Gastrocnemius medialis (tissue), 4 donors: ENCODE data around the gene SMTNL1. TPM values are rescaled to one million over a fixed set of nuclear protein-coding genes. Genes with fewer than 3 reads are reported as not detected.
"Not testable (repeated sequence)": the region's sequence is repeated elsewhere in the genome, so short reads cannot be mapped to it uniquely, and the experiment has no call there.

ENCODE experiments used
- ATAC-seq, 2 donors: fragments of 150-250 bp; one replicate each; pipeline ENCODE4 v1.9.1; 2016
- DNase-seq, 2 donors: peaks; one replicate each; pipeline ENCODE4 v3.0.0-alpha.2; 2019
- H3K27ac ChIP-seq, 4 donors: fragments of 200-600 bp; sonication (generic); 1 replicate in 1 of 4; 2 replicates in 3 of 4; pipeline ENCODE4 v1.5.1; 2016 to 2018; ENCODE audit warnings: mild to moderate bottlenecking in 2 of 4, moderate library complexity in 1 of 4
- H3K27me3 ChIP-seq, 3 donors: fragments of 200-600 bp; sonication (generic) in 2 of 3; 1 replicate in 1 of 3; 2 replicates in 2 of 3; pipeline versions ENCODE4 v1.5.1 to v1.6.0; 2016 to 2019; ENCODE audit warnings: mild to moderate bottlenecking in 1 of 3, moderate library complexity in 1 of 3
- H3K36me3 ChIP-seq, 2 donors: fragments of 200-600 bp; sonication (generic) in 1 of 2; one replicate each; pipeline ENCODE4 v1.5.1; 2017 to 2018
- H3K4me1 ChIP-seq, 2 donors: fragments of 200-600 bp; sonication (generic) in 1 of 2; one replicate each; pipeline ENCODE4 v1.5.1; 2016 to 2017; ENCODE audit warnings: mild to moderate bottlenecking in 2 of 2
- H3K4me3 ChIP-seq, 4 donors: fragments of 200-600 bp; sonication (generic) in 3 of 4; 1 replicate in 1 of 4; 2 replicates in 3 of 4; pipeline ENCODE4 v1.5.1; 2016 to 2019; ENCODE audit warnings: mild to moderate bottlenecking in 2 of 4
- H3K9me3 ChIP-seq, 3 donors: fragments of 200-600 bp; sonication (generic) in 2 of 3; 1 replicate in 1 of 3; 2 replicates in 2 of 3; pipeline ENCODE4 v1.5.1; 2016 to 2019
- CTCF ChIP-seq, 5 experiments: fragments of 450-650 bp in 3 of 5; fragments of 200-600 bp in 2 of 5; sonication (generic) in 2 of 5; IDR thresholded peaks in 4 of 5; conservative IDR thresholded peaks in 1 of 5; 1 replicate in 4 of 5; 2 replicates in 1 of 5; pipeline ENCODE4 v1.5.1; 2016 to 2019; ENCODE audit warnings: antibody characterized with exemption in 5 of 5, mild to moderate bottlenecking in 3 of 5, moderate library complexity in 3 of 5
- POLR2A ChIP-seq, 2 donors: fragments of 450-650 bp; IDR thresholded peaks; one replicate each; pipeline ENCODE4 v1.6.1; 2017; ENCODE audit warnings: antibody characterized with exemption in 2 of 2, mild to moderate bottlenecking in 2 of 2, moderate library complexity in 2 of 2
- in situ Hi-C, 4 donors: fragments of 200-750 bp; cut with MboI; loops; one replicate each; pipeline versions ENCODE4 v1.15.0 to v1.8.0; 2017; ENCODE audit warnings: low sequenced_read_pairs in 4 of 4
- intact Hi-C: fragments of 100-400 bp; cut with DNase I; formaldehyde crosslinking; loops from one replicate; pipeline ENCODE4 v1.15.1; 2023; ENCODE audit warnings: low total_unique reads
- total RNA-seq, 4 donors: library from RNA; depleted of rRNA; stranded (reverse); fragments of >200 nt; gene quantifications; one replicate each; pipeline versions ENCODE4 v1.1.0 to v1.2.3, GENCODE V29; 2016

The SMTNL1 gene
- total RNA-seq, 4 donors from 2014 or later: 23.0 to 52.7 (median 43.4) TPM

- Histone ChIP-seq H3K36me3 (peaks cover 0 to 4% of the 10 kb centered on the region in 2 donors), H3K27ac (peak within 1 kb of the TSS; percentile 88 to 92 (median 90)), H3K27me3 (no peaks in the 10 kb centered on the region), H3K4me1 (peaks cover 13 to 19% of the 10 kb centered on the region in 2 donors), H3K4me3 (peak within 1 kb of the TSS; percentile 84 to 94 (median 85)), H3K9me3 (no peaks in the 10 kb centered on the region)
- intact Hi-C loops: loop anchor here (1.0 to 5.0 kb wide), 3 partner anchors 74 to 204 kb away; partner anchors contain the start of gene CLP1
- in situ Hi-C loops: no loop called here
- no peak for TF ChIP-seq CTCF (IDR thresholded peaks at IDR 0.05 in 4 of 5, conservative IDR thresholded peaks at IDR 0.05 in 1 of 5)
- TF ChIP-seq POLR2A (IDR thresholded peaks at IDR 0.05): peak; percentile 53 to 82
- DNase-seq (peak; percentile 96 to 98), ATAC-seq (peak; percentile 95 to 97)
These were observed 6.5 kb upstream of the SMTNL1 start, which contains the start of gene TIMM10 for GRCh38 chr11:57530596-57531507. Gene TIMM10 (minus strand): TSS chr11:57530754. CDS start chr11:57530189, 565 bp downstream.

- H3K27me3 ChIP-seq, ATAC-seq, H3K27ac ChIP-seq, H3K9me3 ChIP-seq, H3K36me3 ChIP-seq, H3K4me3 ChIP-seq, DNase-seq, in situ Hi-C loops: not testable (repeated sequence)
- intact Hi-C loops: loop anchor here (5.0 kb wide), 1 partner anchor 207 kb away; no protein-coding TSS in a partner anchor
- H3K4me1 ChIP-seq: peaks cover 33 to 36% of the 10 kb centered on the region in 2 donors
These were observed 2.9 kb upstream of the SMTNL1 start for GRCh38 chr11:57534449-57534848.

- no peaks in the 10 kb centered on the region for H3K36me3 ChIP-seq
- no peaks in the 10 kb centered on the region for H3K9me3 ChIP-seq
- DNase-seq: no peak
- intact Hi-C loops: no loop called here
- H3K4me3 ChIP-seq: no peak overlapping the region
- peak overlapping the region; percentile 89 to 96 (median 92) for H3K27ac ChIP-seq
- no peaks in the 10 kb centered on the region for H3K27me3 ChIP-seq
- in situ Hi-C loops: no loop called here
- H3K4me1 ChIP-seq: peaks cover 56 to 61% of the 10 kb centered on the region in 2 donors
- TF ChIP-seq POLR2A (IDR thresholded peaks at IDR 0.05) (no peak), CTCF (IDR thresholded peaks at IDR 0.05 in 4 of 5, conservative IDR thresholded peaks at IDR 0.05 in 1 of 5) (no peak)
- ATAC-seq: peak; percentile 26 to 37
These were observed 1.9 kb downstream of the SMTNL1 start for GRCh38 chr11:57539342-57539741.

- Histone ChIP-seq H3K27ac (peak overlapping the region; percentile 89 to 96 (median 92)), H3K4me1 (peaks cover 58 to 64% of the 10 kb centered on the region in 2 donors), H3K4me3 (peak overlapping the region in 2 of 4 donors; percentile 4 to 17), H3K9me3 (no peaks in the 10 kb centered on the region), H3K27me3 (no peaks in the 10 kb centered on the region), H3K36me3 (peaks cover 0 to 5% of the 10 kb centered on the region in 2 donors)
- DNase-seq: peak; percentile 75 to 82
- no peak for TF ChIP-seq CTCF (IDR thresholded peaks at IDR 0.05 in 4 of 5, conservative IDR thresholded peaks at IDR 0.05 in 1 of 5)
- TF ChIP-seq POLR2A (IDR thresholded peaks at IDR 0.05): peak; percentile 22 to 53
- in situ Hi-C loops: no loop called here
- intact Hi-C loops: no loop called here
- ATAC-seq: peak; percentile 82 to 83
These were observed 3.8 kb downstream of the SMTNL1 start for GRCh38 chr11:57541169-57541568.

- intact Hi-C loops (no loop called here), in situ Hi-C loops (no loop called here)
- H3K27me3 ChIP-seq: no peaks in the 10 kb centered on the region
- ATAC-seq (no peak), DNase-seq (no peak)
- H3K27ac ChIP-seq: peak overlapping the region; percentile 89 to 96 (median 92)
- H3K36me3 ChIP-seq: peaks cover 0 to 8% of the 10 kb centered on the region in 2 donors
- H3K4me1 ChIP-seq: peaks cover 51 to 54% of the 10 kb centered on the region in 2 donors
- H3K4me3 ChIP-seq: no peak overlapping the region
- H3K9me3 ChIP-seq: no peaks in the 10 kb centered on the region
- TF ChIP-seq POLR2A (IDR thresholded peaks at IDR 0.05) (no peak), CTCF (IDR thresholded peaks at IDR 0.05 in 4 of 5, conservative IDR thresholded peaks at IDR 0.05 in 1 of 5) (no peak)
These were observed 5.2 kb downstream of the SMTNL1 start for GRCh38 chr11:57542582-57542981.
